GM23248 (cell line): ENCODE measurements around the gene MYLK. TPM values are rescaled to one million over a fixed set of nuclear protein-coding genes. Genes with fewer than 3 reads are reported as not detected.

Experiments
- DNase-seq: peaks from one replicate; pipeline ENCODE4 v3.0.0-alpha.2; 2015
- H2AFZ ChIP-seq: fragments of 200-600 bp; sonication (generic); 2 replicates; pipeline ENCODE4 v1.6.1; 2016; ENCODE audit warnings: antibody characterized with exemption
- H3F3A ChIP-seq: fragments of 200-600 bp; sonication (generic); 2 replicates; pipeline ENCODE4 v1.6.1; 2016; ENCODE audit warnings: mild to moderate bottlenecking, antibody characterized with exemption, mixed run types; ENCODE audit not compliant: insufficient read depth
- H3K27ac ChIP-seq: fragments of 200-600 bp; sonication (generic); 2 replicates; pipeline ENCODE4 v1.5.1; 2016; ENCODE audit warnings: mild to moderate bottlenecking
- H3K27me3 ChIP-seq: fragments of 200-600 bp; sonication (generic); replicated peaks from 2 replicates; pipeline ENCODE4 v1.6.1; 2016; ENCODE audit warnings: mild to moderate bottlenecking; ENCODE audit not compliant: insufficient read depth
- H3K36me3 ChIP-seq: fragments of 200-600 bp; sonication (generic); 2 replicates; pipeline ENCODE4 v1.6.1; 2016; ENCODE audit warnings: low read depth, mild to moderate bottlenecking
- H3K4me1 ChIP-seq: fragments of 200-600 bp; sonication (generic); 2 replicates; pipeline ENCODE4 v1.6.1; 2016; ENCODE audit warnings: mild to moderate bottlenecking; ENCODE audit not compliant: insufficient read depth
- H3K4me2 ChIP-seq: fragments of 200-600 bp; sonication (generic); one replicate; pipeline ENCODE4 v1.6.1; 2016; ENCODE audit warnings: mild to moderate bottlenecking; ENCODE audit not compliant: unreplicated experiment
- H3K4me3 ChIP-seq: fragments of 200-600 bp; sonication (generic); 2 replicates; pipeline ENCODE4 v1.5.1; 2016; ENCODE audit warnings: mild to moderate bottlenecking
- H3K79me2 ChIP-seq: fragments of 200-600 bp; sonication (generic); 2 replicates; pipeline ENCODE4 v1.6.1; 2016; ENCODE audit warnings: mild to moderate bottlenecking; ENCODE audit not compliant: insufficient read depth
- H3K9ac ChIP-seq: fragments of 200-600 bp; sonication (generic); 2 replicates; pipeline ENCODE4 v1.6.1; 2016; ENCODE audit warnings: mild to moderate bottlenecking
- H3K9me2 ChIP-seq: fragments of 200-600 bp; sonication (generic); 2 replicates; pipeline ENCODE4 v1.6.1; 2016; ENCODE audit warnings: mixed run types, mild to moderate bottlenecking, moderate library complexity; ENCODE audit not compliant: insufficient read depth
- H3K9me3 ChIP-seq: fragments of 200-600 bp; sonication (generic); one replicate; pipeline ENCODE4 v1.6.1; 2017; ENCODE audit warnings: low read depth
- H4K20me1 ChIP-seq: fragments of 200-600 bp; sonication (generic); 2 replicates; pipeline ENCODE4 v1.6.0; 2016; ENCODE audit not compliant: insufficient read depth
- EZH2 ChIP-seq: fragments of 200-600 bp; sonication (generic); IDR thresholded peaks from 2 replicates; pipeline ENCODE4 v1.6.1; 2018; ENCODE audit warnings: antibody characterized with exemption, mild to moderate bottlenecking; ENCODE audit not compliant: insufficient read depth, poor library complexity, severe bottlenecking
- EZH2phosphoT487 ChIP-seq: fragments of 200-600 bp; sonication (generic); IDR thresholded peaks from 2 replicates; pipeline ENCODE4 v1.6.1; 2018; ENCODE audit warnings: antibody characterized with exemption, moderate library complexity, mild to moderate bottlenecking, low read depth; ENCODE audit not compliant: insufficient read depth
- WGBS, 2 experiments: methylation state at CpG; one replicate each; pipeline ENCODE4 v1.1.6; 2015 to 2017; ENCODE audit warnings: low lambda C conversion rate in 2 of 2, low coverage in 1 of 2; ENCODE audit errors: missing lambda C conversion rate in 2 of 2; 5-methylcytosine and 5-hydroxymethylcytosine counted together
- in situ Hi-C: fragments of 300-500 bp; cut with MboI; formaldehyde crosslinking; loops from 2 replicates; pipeline ENCODE4 v1.15.0; 2020
- polyA plus RNA-seq: library from polyadenylated mRNA; unstranded; fragments of >200 nt; fragmentation: Nextera tagmentation; extraction: Ambion mirVana; gene quantifications from 2 replicates; pipeline ENCODE4 v1.2.1, GENCODE V29; 2016
- total RNA-seq: library from RNA; depleted of rRNA; stranded (reverse); fragments of >200 nt; shearing (Covaris generic); gene quantifications from 2 replicates; pipeline ENCODE4 v1.2.3, GENCODE V29; 2014

MYLK gene
- total and polyA plus RNA-seq, 2 experiments from 2014 or later: 110 to 174 TPM

DNA sequence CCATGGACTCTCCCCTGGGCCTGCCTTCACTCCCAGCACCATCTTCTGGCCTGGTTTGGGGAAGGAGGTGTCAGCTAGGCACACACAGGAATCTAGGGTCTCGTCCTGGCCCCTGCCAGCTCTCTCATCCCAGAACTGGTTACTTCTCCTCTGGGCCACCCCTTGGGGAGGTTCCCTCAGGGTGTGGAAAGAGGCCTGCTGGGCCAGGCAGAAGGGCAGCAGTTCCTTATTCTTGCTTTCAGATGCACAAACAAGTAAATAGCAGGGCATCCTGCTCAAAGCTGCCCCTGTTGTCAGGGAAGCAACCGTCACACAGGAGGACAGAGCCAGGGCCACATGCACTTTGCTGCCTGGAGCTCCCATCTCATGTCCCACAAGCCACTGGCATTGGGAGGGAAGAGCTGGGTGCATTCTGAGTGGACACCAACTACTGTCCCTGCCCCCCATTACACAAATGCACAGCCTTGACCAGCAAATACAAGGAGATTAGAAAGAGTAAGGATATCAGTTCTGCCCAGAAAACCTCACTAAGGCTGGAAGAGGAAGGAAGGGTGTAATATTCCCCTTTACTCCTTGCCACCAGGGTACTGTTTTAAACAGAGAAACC lies 190.4 kb downstream of the MYLK start:
- Histone ChIP-seq H3F3A (peaks cover 20% of the 10 kb centered on the region), H3K79me2 (no peaks in the 10 kb centered on the region), H3K4me1 (peaks cover 36% of the 10 kb centered on the region), H3K27ac (no peak overlapping the region), H2AFZ (no peak overlapping the region), H3K36me3 (peaks cover 20% of the 10 kb centered on the region; the same call in 1 of the 2 replicates), H3K4me3 (no peak overlapping the region), H3K9me2 (no peaks in the 10 kb centered on the region), H3K9ac (no peak overlapping the region), H3K27me3 (no peaks in the 10 kb centered on the region), H4K20me1 (no peaks in the 10 kb centered on the region), H3K4me2 (no peak overlapping the region), H3K9me3 (no peaks in the 10 kb centered on the region)
- no peak for DNase-seq
- WGBS, 2 experiments: 88 to 98% methylated on average over 2 of the region's 2 CpGs
- in situ Hi-C loops: no loop called here
- no peak for TF ChIP-seq EZH2phosphoT487
- no peak for TF ChIP-seq EZH2

DNA sequence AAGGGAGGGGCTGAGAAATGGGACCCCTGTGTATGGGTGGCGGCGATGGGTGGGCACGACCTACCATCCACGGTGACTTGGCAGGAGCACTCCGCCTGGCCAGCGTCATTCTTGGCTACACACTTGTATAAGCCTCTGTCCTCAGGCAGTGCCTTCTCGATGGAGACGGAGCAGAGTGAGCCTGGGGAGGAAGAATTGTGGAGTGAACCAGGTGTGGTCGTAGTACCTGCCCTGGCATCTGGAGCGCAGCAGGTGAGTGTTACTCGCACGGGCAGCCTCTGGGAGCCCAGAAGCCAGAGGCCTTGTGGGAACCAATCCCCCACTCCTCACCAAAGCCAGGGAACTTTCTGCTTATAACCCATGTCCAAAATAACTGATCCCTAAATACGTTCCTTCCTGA lies 191.5 kb downstream of the MYLK start:
- H3K9ac ChIP-seq: no peak overlapping the region
- H3F3A ChIP-seq: peaks cover 26% of the 10 kb centered on the region
- no peaks in the 10 kb centered on the region for H4K20me1 ChIP-seq
- no peaks in the 10 kb centered on the region for H3K9me3 ChIP-seq
- no peaks in the 10 kb centered on the region for H3K9me2 ChIP-seq
- DNase-seq: no peak
- no peak overlapping the region for H3K4me2 ChIP-seq
- H3K79me2 ChIP-seq: no peaks in the 10 kb centered on the region
- peaks cover 20% of the 10 kb centered on the region; the same call in 1 of the 2 replicates for H3K36me3 ChIP-seq
- no peaks in the 10 kb centered on the region for H3K27me3 ChIP-seq
- peaks cover 45% of the 10 kb centered on the region for H3K4me1 ChIP-seq
- WGBS, 2 experiments: 84 to 85% methylated on average over 13 of the region's 13 CpGs
- H3K4me3 ChIP-seq: no peak overlapping the region
- H2AFZ ChIP-seq: no peak overlapping the region
- TF ChIP-seq EZH2 (no peak), EZH2phosphoT487 (no peak)
- in situ Hi-C loops: no loop called here
- H3K27ac ChIP-seq: no peak overlapping the region

DNA sequence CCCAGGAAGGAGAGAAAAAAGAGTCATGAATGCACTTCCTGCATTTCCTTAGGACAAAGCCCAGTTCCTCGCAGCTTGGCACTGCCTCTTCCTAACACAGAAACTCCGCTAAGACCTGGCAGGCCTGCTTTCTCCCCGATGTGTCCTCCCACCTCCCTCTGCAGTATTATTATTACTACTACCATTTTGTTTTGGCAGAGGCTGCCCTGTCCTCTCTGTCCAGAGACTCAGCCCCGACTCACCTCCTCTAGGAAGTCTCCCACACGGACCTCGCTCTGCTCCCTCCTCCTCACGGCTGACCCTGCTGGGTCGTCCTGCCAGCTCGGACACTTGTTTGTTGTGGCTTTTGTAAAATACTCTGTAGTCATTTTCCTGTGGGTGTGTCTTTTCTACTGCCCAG lies 192.1 kb downstream of the MYLK start:
- no peaks in the 10 kb centered on the region for H4K20me1 ChIP-seq
- H3K27me3 ChIP-seq: no peaks in the 10 kb centered on the region
- 0 out of 2 replicates have a peak overlapping the region, but pooled peaks have one; percentile 3 for H3K9ac ChIP-seq
- H3K27ac ChIP-seq: no peak overlapping the region
- no peak overlapping the region for H2AFZ ChIP-seq
- peaks cover 48% of the 10 kb centered on the region for H3K4me1 ChIP-seq
- peaks cover 24% of the 10 kb centered on the region for H3F3A ChIP-seq
- TF ChIP-seq EZH2: no peak
- no peak for TF ChIP-seq EZH2phosphoT487
- H3K4me2 ChIP-seq: no peak overlapping the region
- H3K36me3 ChIP-seq: peaks cover 20% of the 10 kb centered on the region; the same call in 1 of the 2 replicates
- H3K9me2 ChIP-seq: no peaks in the 10 kb centered on the region
- no peaks in the 10 kb centered on the region for H3K79me2 ChIP-seq
- 40 to 42% methylated on average over 9 of the region's 9 CpGs for WGBS, 2 experiments
- peak; percentile 49 for DNase-seq
- in situ Hi-C loops: no loop called here
- H3K9me3 ChIP-seq: no peaks in the 10 kb centered on the region
- no peak overlapping the region for H3K4me3 ChIP-seq

DNA sequence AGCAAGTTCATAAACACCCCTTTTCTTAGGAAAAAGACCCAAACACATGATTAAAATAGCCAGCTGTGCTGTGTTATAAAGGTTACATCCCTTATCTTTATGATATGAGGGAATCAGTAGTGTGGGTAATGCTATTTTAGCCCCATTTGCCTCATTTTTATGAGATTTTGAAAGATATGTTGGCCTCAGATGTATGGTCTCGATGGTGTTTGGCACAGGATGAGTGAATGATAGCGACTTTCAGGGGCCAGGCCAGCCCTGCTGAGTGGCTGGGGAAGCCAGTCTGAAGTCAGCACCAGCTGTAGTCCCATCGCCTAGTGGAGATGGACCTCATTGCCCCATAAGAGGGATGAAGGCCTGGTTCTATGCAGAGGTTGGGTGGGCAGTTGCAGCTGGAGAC lies 194.3 kb downstream of the MYLK start:
- peaks cover 28% of the 10 kb centered on the region for H3F3A ChIP-seq
- no peak overlapping the region for H3K9ac ChIP-seq
- WGBS, 2 experiments: 98% methylated on average over 3 of the region's 3 CpGs
- no peaks in the 10 kb centered on the region for H3K27me3 ChIP-seq
- no peak overlapping the region for H2AFZ ChIP-seq
- H3K27ac ChIP-seq: no peak overlapping the region
- TF ChIP-seq EZH2phosphoT487 (no peak), EZH2 (no peak)
- H3K36me3 ChIP-seq: peaks cover 20% of the 10 kb centered on the region; the same call in 1 of the 2 replicates
- no peaks in the 10 kb centered on the region for H4K20me1 ChIP-seq
- H3K4me1 ChIP-seq: peaks cover 41% of the 10 kb centered on the region
- no peaks in the 10 kb centered on the region for H3K9me3 ChIP-seq
- DNase-seq: no peak
- in situ Hi-C loops: no loop called here
- no peak overlapping the region for H3K4me2 ChIP-seq
- H3K4me3 ChIP-seq: no peak overlapping the region
- no peaks in the 10 kb centered on the region for H3K9me2 ChIP-seq
- no peaks in the 10 kb centered on the region for H3K79me2 ChIP-seq
